Lower leg skin (tissue), 4 donors: ENCODE results near the gene NXNL1. TPM values are rescaled to one million over a fixed set of nuclear protein-coding genes. Genes with fewer than 3 reads are reported as not detected.

ENCODE experiments used
- DNase-seq, 2 donors: peaks; one replicate each; pipeline ENCODE4 v3.0.0-alpha.2; 2019; ENCODE audit warnings: low spot score in 2 of 2
- H3K4me3 ChIP-seq: fragments of 200-600 bp; sonication (generic); 2 replicates; pipeline ENCODE4 v1.5.1; 2017; ENCODE audit warnings: mild to moderate bottlenecking, low read depth; ENCODE audit not compliant: poor library complexity, severe bottlenecking
- POLR2A ChIP-seq, 2 donors: fragments of 450-650 bp; IDR thresholded peaks; one replicate each; pipeline ENCODE4 v1.6.1; 2016 to 2017; ENCODE audit warnings: antibody characterized with exemption in 2 of 2, mild to moderate bottlenecking in 1 of 2, moderate library complexity in 1 of 2
- WGBS, 2 donors: methylation state at CpG; one replicate each; pipeline ENCODE4 v1.1.5; 2018; 5-methylcytosine and 5-hydroxymethylcytosine counted together
- intact Hi-C: fragments of 100-400 bp; cut with DNase I; formaldehyde crosslinking; loops from one replicate; pipeline ENCODE4 v1.15.0; 2023; ENCODE audit warnings: low total_unique reads
- total RNA-seq, 4 donors: library from RNA; depleted of rRNA; stranded (reverse); fragments of >200 nt; gene quantifications; one replicate each; pipeline ENCODE4 v1.1.0, GENCODE V29; 2016
- TF ChIP-seq, protein P1 (sequence below), 3 donors: fragments of 450-650 bp; IDR thresholded peaks; one replicate each; pipeline ENCODE4 v1.5.1; 2016; ENCODE audit warnings: antibody characterized with exemption in 3 of 3, mild to moderate bottlenecking in 3 of 3, moderate library complexity in 2 of 3

NXNL1 gene
- total RNA-seq, 4 donors from 2014 or later, result not detected

DNA sequence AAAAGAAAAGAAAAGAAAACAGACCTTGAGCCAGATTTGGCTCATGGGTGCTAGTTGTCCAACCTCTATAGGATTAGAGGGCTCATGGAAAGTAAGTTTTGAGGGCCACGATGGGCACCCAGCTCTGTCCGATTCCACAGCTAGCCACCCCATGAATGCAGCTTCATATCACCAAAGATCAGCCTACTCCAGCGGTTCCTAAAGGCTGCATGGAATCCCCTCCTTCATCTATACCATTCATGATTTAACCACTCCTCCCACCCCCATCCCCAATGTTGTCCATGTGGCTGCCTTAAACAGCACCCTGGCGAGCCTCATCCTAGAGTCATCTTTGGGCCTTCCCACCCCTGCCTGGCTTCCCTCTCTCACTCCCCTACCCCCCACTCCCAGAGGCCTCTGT lies 38.8 kb downstream of the NXNL1 start:
- DNase-seq, result no peak
- no peak overlapping the region for H3K4me3 ChIP-seq
- TF ChIP-seq POLR2A (IDR thresholded peaks at IDR 0.05), result no peak
- TF ChIP-seq, protein P1, sequence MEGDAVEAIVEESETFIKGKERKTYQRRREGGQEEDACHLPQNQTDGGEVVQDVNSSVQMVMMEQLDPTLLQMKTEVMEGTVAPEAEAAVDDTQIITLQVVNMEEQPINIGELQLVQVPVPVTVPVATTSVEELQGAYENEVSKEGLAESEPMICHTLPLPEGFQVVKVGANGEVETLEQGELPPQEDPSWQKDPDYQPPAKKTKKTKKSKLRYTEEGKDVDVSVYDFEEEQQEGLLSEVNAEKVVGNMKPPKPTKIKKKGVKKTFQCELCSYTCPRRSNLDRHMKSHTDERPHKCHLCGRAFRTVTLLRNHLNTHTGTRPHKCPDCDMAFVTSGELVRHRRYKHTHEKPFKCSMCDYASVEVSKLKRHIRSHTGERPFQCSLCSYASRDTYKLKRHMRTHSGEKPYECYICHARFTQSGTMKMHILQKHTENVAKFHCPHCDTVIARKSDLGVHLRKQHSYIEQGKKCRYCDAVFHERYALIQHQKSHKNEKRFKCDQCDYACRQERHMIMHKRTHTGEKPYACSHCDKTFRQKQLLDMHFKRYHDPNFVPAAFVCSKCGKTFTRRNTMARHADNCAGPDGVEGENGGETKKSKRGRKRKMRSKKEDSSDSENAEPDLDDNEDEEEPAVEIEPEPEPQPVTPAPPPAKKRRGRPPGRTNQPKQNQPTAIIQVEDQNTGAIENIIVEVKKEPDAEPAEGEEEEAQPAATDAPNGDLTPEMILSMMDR (IDR thresholded peaks at IDR 0.05), result no peak
- WGBS, 2 donors, result 93 to 99% methylated on average over 4 of the region's 4 CpGs
- intact Hi-C loops, result no loop called here

DNA sequence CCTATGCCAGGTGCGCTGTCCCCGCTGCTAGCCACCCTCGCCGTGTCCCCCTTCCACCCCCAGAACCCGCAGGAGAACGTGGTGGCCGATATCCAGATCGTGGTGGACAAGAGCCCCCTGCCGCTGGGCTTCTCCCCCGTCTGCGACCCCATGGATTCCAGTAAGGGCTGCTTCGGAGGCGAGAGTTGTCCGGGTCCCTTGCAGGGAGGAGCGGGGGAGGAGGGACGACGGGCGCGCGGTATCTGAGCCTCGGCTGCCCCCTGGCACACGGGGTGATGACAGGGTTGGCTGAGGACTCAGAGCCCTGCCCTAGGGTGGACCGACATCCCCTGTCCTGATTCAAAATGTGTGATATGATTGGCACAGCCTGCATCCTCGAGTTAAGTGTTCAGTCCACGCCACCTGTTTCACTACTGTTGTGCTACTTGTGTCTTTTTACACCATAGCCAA lies 40.2 kb downstream of the NXNL1 start:
- H3K4me3 ChIP-seq, result peak overlapping the region; percentile 56
- TF ChIP-seq, protein P1 (IDR thresholded peaks at IDR 0.05), result no peak
- no peak for TF ChIP-seq POLR2A (IDR thresholded peaks at IDR 0.05)
- intact Hi-C loops, result no loop called here
- DNase-seq, result peak; percentile 25 to 85
- 2 to 4% methylated on average over 22 to 25 of the region's 25 CpGs for WGBS, 2 donors

DNA sequence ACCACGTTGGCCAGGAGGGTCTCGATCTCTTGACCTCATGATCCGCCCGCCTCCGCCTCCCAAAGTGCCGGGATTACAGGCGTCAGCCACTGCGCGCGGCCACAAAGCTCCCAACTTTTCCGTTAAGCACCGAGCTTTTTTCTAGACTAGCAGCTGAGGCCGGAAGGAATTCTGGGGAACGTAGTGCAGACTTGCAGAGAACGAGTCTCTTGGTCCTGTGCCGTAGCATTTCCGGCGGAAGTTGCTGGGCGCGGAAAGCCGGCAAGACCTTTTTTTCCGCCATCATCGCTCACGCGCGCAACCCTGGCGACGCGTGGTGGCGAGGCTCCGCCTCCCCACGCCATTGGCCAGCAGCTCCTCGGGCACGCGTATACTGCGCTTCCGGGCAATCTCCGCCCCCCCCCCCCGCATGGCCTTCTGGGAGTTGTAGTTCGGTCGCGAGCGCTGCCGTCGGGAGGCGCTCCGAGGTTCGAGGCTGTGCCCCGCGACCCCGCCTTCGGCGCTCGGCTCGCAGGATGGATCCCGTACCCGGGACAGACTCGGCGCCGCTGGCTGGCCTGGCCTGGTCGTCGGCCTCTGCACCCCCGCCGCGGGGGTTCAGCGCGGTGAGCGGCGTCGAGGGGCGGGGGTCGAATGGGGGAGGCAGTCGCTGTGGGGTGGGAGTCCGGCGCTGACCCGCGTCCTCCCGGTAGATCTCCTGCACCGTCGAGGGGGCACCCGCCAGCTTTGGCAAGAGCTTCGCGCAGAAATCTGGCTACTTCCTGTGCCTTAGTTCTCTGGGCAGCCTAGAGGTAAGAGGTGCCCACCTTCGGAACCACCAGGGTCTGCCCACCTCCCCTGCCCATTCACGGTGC lies 40.9 kb downstream of the NXNL1 start, which contains the start of gene MVB12A:
MVB12A (plus strand) TSS at position 427 of the 854 bp plus-strand sequence; CDS start at position 516, 89 bp downstream.
- TF ChIP-seq POLR2A (IDR thresholded peaks at IDR 0.05), result no peak
- TF ChIP-seq, protein P1 (IDR thresholded peaks at IDR 0.05), result no peak
- H3K4me3 ChIP-seq, result peak within 1 kb of the TSS; percentile 56
- WGBS, 2 donors, result 0 to 1% methylated on average over 36 to 38 of the region's 85 CpGs
- DNase-seq, result peak; percentile 97 to 99
- intact Hi-C loops, result no loop called here

DNA sequence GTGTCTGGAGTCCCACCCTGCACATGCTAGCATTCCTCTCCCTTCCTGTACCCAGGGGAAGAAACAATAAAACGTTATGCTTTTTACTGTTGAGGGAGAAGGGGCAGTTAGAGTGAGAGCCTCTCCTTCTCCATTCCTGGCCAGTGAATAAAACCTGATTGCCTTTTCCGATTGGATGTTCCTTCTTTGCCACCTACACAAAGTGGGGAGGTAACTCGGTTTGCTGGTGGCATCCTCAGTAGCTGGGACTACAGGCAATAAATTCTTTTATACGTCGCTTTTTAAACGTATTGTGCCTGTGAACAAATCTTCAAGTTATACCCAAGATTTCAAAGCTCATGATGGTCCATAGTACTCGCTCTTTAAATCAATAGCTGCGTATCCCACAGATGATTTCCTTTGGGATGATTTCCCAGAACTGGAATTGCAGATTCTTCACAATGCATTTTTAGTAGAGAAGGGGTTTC lies 41.5 kb downstream of the NXNL1 start:
- 16 to 22% methylated on average over 8 of the region's 8 CpGs for WGBS, 2 donors
- TF ChIP-seq, protein P1 (IDR thresholded peaks at IDR 0.05), result no peak
- no peak for TF ChIP-seq POLR2A (IDR thresholded peaks at IDR 0.05)
- H3K4me3 ChIP-seq, result no peak overlapping the region
- no peak for DNase-seq
- intact Hi-C loops, result no loop called here

DNA sequence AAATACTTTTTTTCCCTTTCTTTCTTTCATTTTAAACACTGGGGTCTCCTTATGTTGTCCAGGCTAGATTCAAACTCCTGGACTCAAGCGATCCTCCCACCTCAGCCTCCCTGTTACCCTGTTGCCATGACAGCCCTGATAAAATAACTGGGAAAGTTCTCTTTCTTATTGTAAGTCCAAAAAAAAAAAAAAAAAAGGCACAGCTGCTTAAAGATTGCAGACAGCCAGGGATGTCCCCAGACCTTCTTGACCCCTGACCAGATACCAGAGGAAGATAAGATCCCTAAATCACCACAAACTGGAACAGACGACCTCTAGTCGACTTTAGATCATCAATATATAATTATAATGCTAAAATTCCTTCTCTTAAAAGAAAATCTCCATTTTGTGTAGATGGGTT lies 42.0 kb downstream of the NXNL1 start:
- TF ChIP-seq POLR2A (IDR thresholded peaks at IDR 0.05), result no peak
- no peak overlapping the region for H3K4me3 ChIP-seq
- 50 to 54% methylated on average over 3 of the region's 3 CpGs for WGBS, 2 donors
- intact Hi-C loops, result no loop called here
- DNase-seq, result no peak

DNA sequence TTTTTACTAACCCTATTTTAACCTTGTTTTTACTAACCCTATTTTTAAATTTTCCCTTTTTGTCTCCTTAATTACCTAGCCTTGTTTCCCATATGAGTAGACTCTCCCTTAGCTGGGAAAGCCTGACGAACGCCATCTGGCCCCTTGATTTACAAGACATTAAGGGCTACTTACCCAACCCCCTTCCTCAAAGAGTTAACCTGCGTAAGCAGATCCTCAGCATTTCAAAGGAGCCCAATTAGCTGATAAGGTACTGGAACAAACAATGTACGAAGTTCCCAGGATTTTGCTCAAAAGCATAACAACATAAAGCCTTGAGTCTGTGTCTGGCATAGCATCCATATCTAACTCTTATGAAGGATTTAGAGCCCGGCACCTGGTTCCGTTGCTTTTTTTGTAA lies 45.6 kb downstream of the NXNL1 start:
- TF ChIP-seq, protein P1 (IDR thresholded peaks at IDR 0.05), result no peak
- no peak for TF ChIP-seq POLR2A (IDR thresholded peaks at IDR 0.05)
- no peak for DNase-seq
- no peak overlapping the region for H3K4me3 ChIP-seq
- intact Hi-C loops, result no loop called here
- 77 to 80% methylated on average over 6 of the region's 6 CpGs for WGBS, 2 donors
